ENCODE data around the gene SYT1.

Gene SYT1

GRCh38 chr12:79016181-79016580 lies 151.6 kb downstream of the SYT1 start:
- H3K27ac ChIP-seq (ENCODE audit: low read depth, low read length): no peak overlapping the region
- no peak overlapping the region for H3K4me2 ChIP-seq (ENCODE audit: low read depth, low read length, poor library complexity, severe bottlenecking)
- H3K27me3 ChIP-seq (ENCODE audit: low read length): no peaks in the 10 kb centered on the region
- H4K20me1 ChIP-seq (ENCODE audit: low read depth, low read length): no peaks in the 10 kb centered on the region
- no peaks in the 10 kb centered on the region for H3K9me3 ChIP-seq (ENCODE audit: insufficient read depth, low read length)
- no peaks in the 10 kb centered on the region for H3K79me2 ChIP-seq (ENCODE audit: insufficient read depth, low read length)
- H2AFZ ChIP-seq (ENCODE audit: low read depth, low read length, severe bottlenecking): no peak overlapping the region
- no peaks in the 10 kb centered on the region for H3K36me3 ChIP-seq (ENCODE audit: low read length)
- TF ChIP-seq CTCF (IDR thresholded peaks at IDR 0.05; ENCODE audit: insufficient read depth, low read length, poor library complexity, severe bottlenecking): no peak
- no peak for TF ChIP-seq EZH2phosphoT487 (conservative IDR thresholded peaks at IDR 0.05; ENCODE audit: low read length)
- no peak overlapping the region for H3K4me3 ChIP-seq (ENCODE audit: insufficient read depth, low read length, poor library complexity, severe bottlenecking)
- no peak overlapping the region for H3K9ac ChIP-seq (ENCODE audit: low read length)
- H3F3A ChIP-seq (ENCODE audit: insufficient read depth): no peaks in the 10 kb centered on the region
- H3K9me2 ChIP-seq (replicated peaks; ENCODE audit: insufficient read depth, low read length): no peaks in the 10 kb centered on the region

DNA sequence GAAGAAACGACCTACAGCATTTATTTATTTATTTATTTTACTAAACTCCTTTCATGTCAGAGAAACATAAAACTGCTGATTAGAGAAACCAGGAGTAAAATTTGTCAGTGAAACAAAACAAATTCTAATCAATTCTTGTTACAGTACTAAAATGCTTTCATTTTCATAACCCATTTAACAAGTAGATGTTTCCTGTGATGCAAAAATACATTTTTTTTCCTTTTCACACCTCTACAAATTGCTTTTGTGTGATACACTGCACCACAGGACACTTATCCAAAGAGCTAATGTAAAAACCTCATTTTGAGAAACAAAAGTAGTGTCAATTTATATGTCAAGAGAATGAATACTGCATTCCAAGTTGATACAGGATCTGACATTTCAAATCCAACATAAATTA lies 155.1 kb downstream of the SYT1 start:
- Histone ChIP-seq H3K9ac (ENCODE audit: low read length) (no peak overlapping the region), H3F3A (ENCODE audit: insufficient read depth) (no peaks in the 10 kb centered on the region), H3K36me3 (ENCODE audit: low read length) (no peaks in the 10 kb centered on the region), H3K79me2 (ENCODE audit: insufficient read depth, low read length) (no peaks in the 10 kb centered on the region), H4K20me1 (ENCODE audit: low read depth, low read length) (no peaks in the 10 kb centered on the region), H3K4me2 (ENCODE audit: low read depth, low read length, poor library complexity, severe bottlenecking) (no peak overlapping the region), H3K9me3 (ENCODE audit: insufficient read depth, low read length) (no peaks in the 10 kb centered on the region), H3K4me3 (ENCODE audit: insufficient read depth, low read length, poor library complexity, severe bottlenecking) (no peak overlapping the region), H3K27ac (ENCODE audit: low read depth, low read length) (no peak overlapping the region), H3K27me3 (ENCODE audit: low read length) (no peaks in the 10 kb centered on the region), H3K9me2 (replicated peaks; ENCODE audit: insufficient read depth, low read length) (no peaks in the 10 kb centered on the region), H2AFZ (ENCODE audit: low read depth, low read length, severe bottlenecking) (no peak overlapping the region)
- TF ChIP-seq CTCF (IDR thresholded peaks at IDR 0.05; ENCODE audit: insufficient read depth, low read length, poor library complexity, severe bottlenecking): no peak
- TF ChIP-seq EZH2phosphoT487 (conservative IDR thresholded peaks at IDR 0.05; ENCODE audit: low read length): no peak

GRCh38 chr12:79020106-79020505 lies 155.5 kb downstream of the SYT1 start:
- no peaks in the 10 kb centered on the region for H3K36me3 ChIP-seq (ENCODE audit: low read length)
- H3K79me2 ChIP-seq (ENCODE audit: insufficient read depth, low read length): no peaks in the 10 kb centered on the region
- H3K4me3 ChIP-seq (ENCODE audit: insufficient read depth, low read length, poor library complexity, severe bottlenecking): no peak overlapping the region
- H2AFZ ChIP-seq (ENCODE audit: low read depth, low read length, severe bottlenecking): no peak overlapping the region
- TF ChIP-seq CTCF (IDR thresholded peaks at IDR 0.05; ENCODE audit: insufficient read depth, low read length, poor library complexity, severe bottlenecking) (no peak), EZH2phosphoT487 (conservative IDR thresholded peaks at IDR 0.05; ENCODE audit: low read length) (no peak)
- H3K9ac ChIP-seq (ENCODE audit: low read length): no peak overlapping the region
- no peaks in the 10 kb centered on the region for H4K20me1 ChIP-seq (ENCODE audit: low read depth, low read length)
- H3K9me2 ChIP-seq (replicated peaks; ENCODE audit: insufficient read depth, low read length): no peaks in the 10 kb centered on the region
- no peaks in the 10 kb centered on the region for H3K9me3 ChIP-seq (ENCODE audit: insufficient read depth, low read length)
- H3K27me3 ChIP-seq (ENCODE audit: low read length): no peaks in the 10 kb centered on the region
- no peaks in the 10 kb centered on the region for H3F3A ChIP-seq (ENCODE audit: insufficient read depth)
- H3K4me2 ChIP-seq (ENCODE audit: low read depth, low read length, poor library complexity, severe bottlenecking): no peak overlapping the region
- no peak overlapping the region for H3K27ac ChIP-seq (ENCODE audit: low read depth, low read length)
